ENCODE measurements around the gene KLF7.
A peak's percentile ranks its signal among the peaks of the same experiment; 100 is the strongest.

The KLF7 gene

GRCh38 chr2:207071820-207072219 lies 93.9 kb downstream of the KLF7 start:
- no peak overlapping the region for H3K4me3 ChIP-seq (ENCODE audit: low read depth, low read length)
- H3K27me3 ChIP-seq, result no peaks in the 10 kb centered on the region
- H3K9me3 ChIP-seq, result no peaks in the 10 kb centered on the region
- H3K4me1 ChIP-seq, result peaks cover 32% of the 10 kb centered on the region
- TF ChIP-seq CTCF (IDR thresholded peaks at IDR 0.05; ENCODE audit: low read depth, low read length), result no peak
- H3K36me3 ChIP-seq, result no peaks in the 10 kb centered on the region
- DNase-seq, result no peak

GRCh38 chr2:207067473-207067872 lies 98.3 kb downstream of the KLF7 start:
- Histone ChIP-seq H3K9me3 (no peaks in the 10 kb centered on the region), H3K27me3 (no peaks in the 10 kb centered on the region), H3K36me3 (no peaks in the 10 kb centered on the region), H3K4me1 (peaks cover 32% of the 10 kb centered on the region), H3K4me3 (ENCODE audit: low read depth, low read length) (no peak overlapping the region)
- no peak for TF ChIP-seq CTCF (IDR thresholded peaks at IDR 0.05; ENCODE audit: low read depth, low read length)
- DNase-seq, result peak; percentile 55

- TF ChIP-seq CTCF (IDR thresholded peaks at IDR 0.05; ENCODE audit: low read depth, low read length), result no peak
- no peaks in the 10 kb centered on the region for H3K27me3 ChIP-seq
- no peaks in the 10 kb centered on the region for H3K36me3 ChIP-seq
- H3K4me3 ChIP-seq (ENCODE audit: low read depth, low read length), result no peak overlapping the region
- no peak for DNase-seq
- H3K9me3 ChIP-seq, result no peaks in the 10 kb centered on the region
- H3K4me1 ChIP-seq, result peaks cover 26% of the 10 kb centered on the region
These were observed 98.8 kb downstream of the KLF7 start for GRCh38 chr2:207066791-207067460.

- Histone ChIP-seq H3K4me3 (ENCODE audit: low read depth, low read length) (no peak overlapping the region), H3K36me3 (no peaks in the 10 kb centered on the region), H3K9me3 (no peaks in the 10 kb centered on the region), H3K27me3 (no peaks in the 10 kb centered on the region), H3K4me1 (peaks cover 20% of the 10 kb centered on the region)
- DNase-seq, result no peak
- no peak for TF ChIP-seq CTCF (IDR thresholded peaks at IDR 0.05; ENCODE audit: low read depth, low read length)
These were observed 99.6 kb downstream of the KLF7 start for GRCh38 chr2:207066166-207066565.

GRCh38 chr2:207064128-207064690 lies 101.5 kb downstream of the KLF7 start:
- Histone ChIP-seq H3K36me3 (no peaks in the 10 kb centered on the region), H3K27me3 (no peaks in the 10 kb centered on the region), H3K4me3 (ENCODE audit: low read depth, low read length) (no peak overlapping the region), H3K9me3 (no peaks in the 10 kb centered on the region), H3K4me1 (peaks cover 20% of the 10 kb centered on the region)
- DNase-seq, result no peak
- TF ChIP-seq CTCF (IDR thresholded peaks at IDR 0.05; ENCODE audit: low read depth, low read length), result no peak

- Histone ChIP-seq H3K27me3 (no peaks in the 10 kb centered on the region), H3K36me3 (no peaks in the 10 kb centered on the region), H3K4me1 (peaks cover 6% of the 10 kb centered on the region), H3K9me3 (no peaks in the 10 kb centered on the region), H3K4me3 (ENCODE audit: low read depth, low read length) (no peak overlapping the region)
- no peak for TF ChIP-seq CTCF (IDR thresholded peaks at IDR 0.05; ENCODE audit: low read depth, low read length)
- no peak for DNase-seq
These were observed 104.6 kb downstream of the KLF7 start for GRCh38 chr2:207061181-207061580.
